ENCODE results near the gene RUBCN. TPM values are rescaled to one million over a fixed set of nuclear protein-coding genes. Genes with fewer than 3 reads are reported as not detected.

Gene RUBCN
- total RNA-seq, 1 donor from 2014 or later: 46.1 TPM

DNA sequence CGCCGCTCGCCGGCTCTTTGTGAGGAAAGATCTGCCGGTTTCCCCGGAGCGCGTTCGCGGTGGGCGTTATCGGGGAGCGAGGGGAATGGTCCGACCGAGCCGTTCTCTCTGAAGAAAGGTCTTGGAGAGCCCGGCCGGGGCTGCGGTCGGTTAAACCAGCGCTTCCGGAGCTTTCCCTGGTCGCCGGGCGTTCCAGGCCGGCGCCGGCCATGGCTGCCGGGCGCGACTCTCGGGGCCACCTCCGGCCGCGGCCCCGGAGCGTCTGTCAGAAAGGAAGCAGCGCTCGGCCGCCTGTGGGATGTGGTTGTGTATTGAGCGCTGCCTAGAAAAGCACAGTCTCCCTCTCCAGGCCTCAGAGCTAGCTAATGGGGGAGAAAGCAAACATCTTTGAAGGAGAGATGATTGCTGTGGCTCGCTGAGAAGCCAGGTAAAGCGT lies 13.7 kb upstream of the RUBCN start:
- Mint-ChIP-seq H3K36me3 (ENCODE audit: unreplicated experiment) (no peaks in the 10 kb centered on the region), H3K4me3 (ENCODE audit: unreplicated experiment) (peak overlapping the region; percentile 95), H3K27me3 (ENCODE audit: unreplicated experiment) (peaks cover 4% of the 10 kb centered on the region), H3K4me1 (ENCODE audit: low read depth, unreplicated experiment) (peaks cover 4% of the 10 kb centered on the region), H3K9me3 (ENCODE audit: unreplicated experiment) (peaks cover 11% of the 10 kb centered on the region), H3K27ac (ENCODE audit: unreplicated experiment) (peak overlapping the region; percentile 89)
- DNase-seq: peak; percentile 75
- TF ChIP-seq, protein P1, sequence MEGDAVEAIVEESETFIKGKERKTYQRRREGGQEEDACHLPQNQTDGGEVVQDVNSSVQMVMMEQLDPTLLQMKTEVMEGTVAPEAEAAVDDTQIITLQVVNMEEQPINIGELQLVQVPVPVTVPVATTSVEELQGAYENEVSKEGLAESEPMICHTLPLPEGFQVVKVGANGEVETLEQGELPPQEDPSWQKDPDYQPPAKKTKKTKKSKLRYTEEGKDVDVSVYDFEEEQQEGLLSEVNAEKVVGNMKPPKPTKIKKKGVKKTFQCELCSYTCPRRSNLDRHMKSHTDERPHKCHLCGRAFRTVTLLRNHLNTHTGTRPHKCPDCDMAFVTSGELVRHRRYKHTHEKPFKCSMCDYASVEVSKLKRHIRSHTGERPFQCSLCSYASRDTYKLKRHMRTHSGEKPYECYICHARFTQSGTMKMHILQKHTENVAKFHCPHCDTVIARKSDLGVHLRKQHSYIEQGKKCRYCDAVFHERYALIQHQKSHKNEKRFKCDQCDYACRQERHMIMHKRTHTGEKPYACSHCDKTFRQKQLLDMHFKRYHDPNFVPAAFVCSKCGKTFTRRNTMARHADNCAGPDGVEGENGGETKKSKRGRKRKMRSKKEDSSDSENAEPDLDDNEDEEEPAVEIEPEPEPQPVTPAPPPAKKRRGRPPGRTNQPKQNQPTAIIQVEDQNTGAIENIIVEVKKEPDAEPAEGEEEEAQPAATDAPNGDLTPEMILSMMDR (IDR thresholded peaks at IDR 0.05; ENCODE audit: partially characterized antibody, unreplicated experiment): no peak

DNA sequence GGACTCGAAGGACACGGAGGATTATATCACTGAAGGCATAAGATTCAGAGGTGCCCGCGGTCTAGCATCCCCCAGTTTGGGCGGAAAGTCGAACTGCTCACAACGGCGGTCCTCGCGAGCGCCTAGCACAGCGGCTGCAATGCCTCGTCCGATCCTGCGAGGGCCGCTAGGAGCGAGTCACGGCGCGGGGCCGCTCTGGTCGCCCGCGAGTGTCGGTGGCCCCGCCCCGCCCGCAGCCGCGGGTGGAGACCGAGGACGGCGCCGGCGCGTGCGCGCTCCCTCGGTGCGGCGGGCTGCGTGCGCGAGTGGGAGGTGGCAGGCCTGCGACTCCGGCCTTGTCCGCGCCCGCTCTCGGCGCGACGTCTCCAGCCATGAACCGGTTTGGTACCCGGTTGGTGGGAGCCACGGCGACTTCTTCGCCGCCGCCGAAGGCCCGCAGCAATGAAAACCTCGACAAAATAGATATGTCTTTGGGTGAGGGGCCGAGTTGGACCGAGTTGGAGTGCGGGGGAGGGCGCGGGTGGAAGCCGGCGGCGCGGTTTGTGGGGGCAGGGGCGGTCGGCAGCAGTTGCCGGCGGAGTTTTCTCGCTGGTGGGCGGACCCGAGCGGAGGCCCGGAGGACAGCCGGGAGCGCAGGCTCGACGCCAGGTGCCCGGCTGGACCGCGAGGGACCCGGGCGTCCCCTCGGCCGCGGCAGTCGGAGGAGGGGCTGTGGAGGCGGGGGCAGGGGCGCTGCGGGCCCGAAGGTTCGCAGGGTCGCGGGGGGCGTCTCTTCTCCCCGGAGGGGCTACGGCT lies 13.1 kb upstream of the RUBCN start, which contains the start of gene FYTTD1:
Gene FYTTD1, plus strand, starts transcription at position 283 of the 795 bp plus-strand sequence. Its CDS starts 89 bp downstream, at position 372.
- H3K4me3 Mint-ChIP-seq (ENCODE audit: unreplicated experiment): peak within 1 kb of the TSS; percentile 98
- H3K9me3 Mint-ChIP-seq (ENCODE audit: unreplicated experiment): peaks cover 11% of the 10 kb centered on the region
- peak within 1 kb of the TSS; percentile 93 for H3K27ac Mint-ChIP-seq (ENCODE audit: unreplicated experiment)
- H3K4me1 Mint-ChIP-seq (ENCODE audit: low read depth, unreplicated experiment): peaks cover 4% of the 10 kb centered on the region
- TF ChIP-seq, protein P1 (IDR thresholded peaks at IDR 0.05; ENCODE audit: partially characterized antibody, unreplicated experiment): peak; percentile 20
- H3K36me3 Mint-ChIP-seq (ENCODE audit: unreplicated experiment): no peaks in the 10 kb centered on the region
- DNase-seq: peak; percentile 86
- H3K27me3 Mint-ChIP-seq (ENCODE audit: unreplicated experiment): peaks cover 4% of the 10 kb centered on the region

DNA sequence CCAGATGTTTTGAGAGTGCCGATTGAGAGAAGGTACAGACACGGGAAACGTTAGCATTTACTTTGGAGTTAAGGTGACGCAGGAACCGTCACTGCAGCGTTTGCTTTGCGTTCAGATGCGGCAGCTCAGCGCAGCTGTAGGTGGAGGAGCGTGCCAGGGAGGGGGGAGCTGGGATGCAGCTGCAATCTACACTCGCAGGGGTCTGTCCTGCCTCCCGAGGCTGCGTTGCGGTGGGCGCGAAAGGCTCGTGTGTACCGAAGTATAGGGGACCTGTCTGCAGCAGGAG lies 12.6 kb upstream of the RUBCN start:
- peak; percentile 67 for DNase-seq
- Mint-ChIP-seq H3K27me3 (ENCODE audit: unreplicated experiment) (peaks cover 4% of the 10 kb centered on the region), H3K4me1 (ENCODE audit: low read depth, unreplicated experiment) (peaks cover 4% of the 10 kb centered on the region), H3K4me3 (ENCODE audit: unreplicated experiment) (peak overlapping the region; percentile 98), H3K36me3 (ENCODE audit: unreplicated experiment) (no peaks in the 10 kb centered on the region), H3K9me3 (ENCODE audit: unreplicated experiment) (peaks cover 11% of the 10 kb centered on the region), H3K27ac (ENCODE audit: unreplicated experiment) (peak overlapping the region; percentile 93)
- TF ChIP-seq, protein P1 (IDR thresholded peaks at IDR 0.05; ENCODE audit: partially characterized antibody, unreplicated experiment): no peak

DNA sequence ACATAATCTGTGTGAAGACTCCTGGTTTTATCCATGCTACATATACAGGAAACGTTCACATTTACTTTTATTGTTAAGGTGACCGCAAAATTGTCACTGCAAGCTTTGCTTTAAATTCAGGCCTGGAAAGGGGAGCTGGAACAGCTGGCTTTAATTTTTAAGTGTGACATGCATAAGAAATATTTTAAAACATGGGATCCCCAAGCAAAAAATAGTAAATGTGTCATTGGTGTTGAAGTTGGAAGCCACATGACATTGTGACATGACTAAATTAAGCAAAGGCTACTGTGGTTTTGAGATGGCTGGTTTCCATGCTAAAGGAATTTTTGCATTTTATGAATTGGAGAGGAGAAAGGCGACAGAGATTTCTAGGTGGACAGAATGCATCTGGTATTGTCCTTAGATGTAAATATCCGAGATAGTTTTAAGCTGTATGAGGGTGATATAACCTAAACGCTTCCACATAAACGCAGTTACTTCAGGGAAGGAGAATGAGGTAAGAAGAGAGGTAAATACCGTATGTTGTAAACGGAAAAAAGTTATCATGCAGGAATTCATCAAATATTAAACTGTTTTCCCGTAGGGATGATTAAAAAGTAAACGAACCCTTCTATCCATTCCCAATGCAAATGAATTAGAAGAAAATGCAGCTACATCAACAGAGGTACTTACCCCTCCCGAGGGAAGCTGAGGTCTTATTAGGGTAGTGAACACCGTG lies 12.1 kb upstream of the RUBCN start:
- Mint-ChIP-seq H3K36me3 (ENCODE audit: unreplicated experiment) (no peaks in the 10 kb centered on the region), H3K27me3 (ENCODE audit: unreplicated experiment) (peaks cover 4% of the 10 kb centered on the region), H3K9me3 (ENCODE audit: unreplicated experiment) (peaks cover 11% of the 10 kb centered on the region), H3K4me3 (ENCODE audit: unreplicated experiment) (peak overlapping the region; percentile 98), H3K27ac (ENCODE audit: unreplicated experiment) (peak overlapping the region; percentile 93), H3K4me1 (ENCODE audit: low read depth, unreplicated experiment) (peaks cover 4% of the 10 kb centered on the region)
- DNase-seq: no peak
- TF ChIP-seq, protein P1 (IDR thresholded peaks at IDR 0.05; ENCODE audit: partially characterized antibody, unreplicated experiment): no peak

DNA sequence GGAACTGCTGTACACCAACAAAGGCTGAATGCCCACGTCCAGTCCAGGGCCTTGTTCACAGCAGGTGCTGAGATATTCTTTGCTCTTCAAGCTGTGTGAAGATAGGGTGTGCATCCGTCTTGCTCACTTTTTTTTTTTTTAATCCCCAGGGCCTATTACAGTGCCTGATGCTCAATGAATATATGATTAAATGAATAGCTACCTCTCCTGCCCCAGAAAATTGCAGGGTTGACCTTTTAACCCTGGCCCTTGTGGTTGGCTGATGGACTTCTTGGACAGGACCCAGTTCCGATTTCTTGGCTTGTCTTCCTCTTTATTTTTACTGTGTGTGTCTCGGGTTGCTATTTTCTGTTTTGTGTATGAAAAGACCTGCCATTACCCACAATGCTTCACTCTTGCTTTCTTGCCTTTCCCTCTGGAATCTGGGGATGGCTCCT lies 10.1 kb upstream of the RUBCN start:
- H3K27me3 Mint-ChIP-seq (ENCODE audit: unreplicated experiment): peaks cover 4% of the 10 kb centered on the region
- H3K36me3 Mint-ChIP-seq (ENCODE audit: unreplicated experiment): no peaks in the 10 kb centered on the region
- peaks cover 4% of the 10 kb centered on the region for H3K4me1 Mint-ChIP-seq (ENCODE audit: low read depth, unreplicated experiment)
- H3K27ac Mint-ChIP-seq (ENCODE audit: unreplicated experiment): no peak overlapping the region
- TF ChIP-seq, protein P1 (IDR thresholded peaks at IDR 0.05; ENCODE audit: partially characterized antibody, unreplicated experiment): no peak
- DNase-seq: no peak
- H3K4me3 Mint-ChIP-seq (ENCODE audit: unreplicated experiment): no peak overlapping the region
- H3K9me3 Mint-ChIP-seq (ENCODE audit: unreplicated experiment): peaks cover 11% of the 10 kb centered on the region
